GM19395 (cell line): Measurements from ENCODE around the gene MYO1D.
"Not testable (repeated sequence)": the region's sequence is repeated elsewhere in the genome, so short reads cannot be mapped to it uniquely, and the experiment has no call there.

ENCODE experiments used
- ATAC-seq: cut with Tn5 transposase; IDR thresholded peaks from one replicate; pipeline ENCODE4 v1.9.1; 2021; ENCODE audit warnings: mild to moderate bottlenecking, moderate library complexity; ENCODE audit not compliant: unreplicated experiment

Gene MYO1D

DNA sequence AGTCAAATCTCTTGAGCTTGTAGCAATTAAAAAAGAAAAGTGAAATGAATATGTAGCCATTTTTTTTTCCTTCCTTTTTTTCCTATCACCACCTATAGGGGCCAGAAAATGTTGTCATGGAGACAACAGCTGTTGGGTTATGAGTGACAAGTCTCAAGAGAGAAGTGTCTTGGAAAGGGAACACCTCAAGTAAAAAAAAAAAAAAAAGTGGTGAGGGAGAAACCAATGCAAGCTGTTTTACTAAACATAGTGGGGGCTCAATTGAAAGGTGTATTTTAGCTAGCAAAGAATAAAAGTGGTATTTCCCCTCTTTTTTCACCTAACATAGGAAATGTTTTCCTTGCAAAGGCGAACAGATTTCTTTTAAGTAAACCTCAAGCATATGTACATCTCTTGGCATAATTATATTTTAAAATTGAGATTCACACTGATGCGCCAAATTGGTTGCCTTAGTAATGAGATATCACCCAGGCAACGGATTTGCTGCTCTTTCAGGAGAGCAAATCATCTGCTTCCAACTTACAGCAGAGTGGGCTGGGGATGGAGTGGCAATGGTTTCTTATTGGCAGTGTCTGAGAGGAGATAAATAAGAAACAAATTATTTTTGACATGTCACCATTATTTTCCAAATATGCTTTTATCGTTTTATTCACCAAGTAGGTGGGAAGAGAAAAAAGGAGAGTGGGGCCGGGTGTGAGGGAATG lies 183.6 kb downstream of the MYO1D start:
- ATAC-seq: no peak

- ATAC-seq: no peak
Observed at GRCh38 chr17:32692179-32692578, 184.7 kb downstream of the MYO1D start.

GRCh38 chr17:32689348-32689747 lies 187.6 kb downstream of the MYO1D start:
- no peak for ATAC-seq

GRCh38 chr17:32688221-32688620 lies 188.7 kb downstream of the MYO1D start:
- no peak for ATAC-seq

- no peak for ATAC-seq
Observed at GRCh38 chr17:32684087-32684958, 192.6 kb downstream of the MYO1D start.

DNA sequence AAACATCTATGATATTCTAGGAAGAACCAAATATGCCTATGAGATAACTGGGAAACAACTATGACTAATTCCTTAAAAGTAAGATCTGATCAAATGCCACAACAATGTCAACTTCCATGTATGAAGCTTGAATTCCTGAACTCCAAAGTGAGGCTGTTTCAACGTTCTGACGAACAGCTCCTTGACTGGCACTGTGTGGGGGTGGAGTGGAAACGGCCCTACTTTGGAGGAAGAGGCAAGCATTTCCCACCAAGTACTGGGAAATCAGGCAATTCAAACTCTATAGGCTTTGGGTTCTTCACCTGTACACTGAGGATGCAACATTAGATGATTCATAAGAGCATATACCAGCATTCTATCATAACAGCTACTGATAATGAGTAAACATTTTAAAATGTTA lies 203.0 kb downstream of the MYO1D start:
- ATAC-seq: no peak

DNA sequence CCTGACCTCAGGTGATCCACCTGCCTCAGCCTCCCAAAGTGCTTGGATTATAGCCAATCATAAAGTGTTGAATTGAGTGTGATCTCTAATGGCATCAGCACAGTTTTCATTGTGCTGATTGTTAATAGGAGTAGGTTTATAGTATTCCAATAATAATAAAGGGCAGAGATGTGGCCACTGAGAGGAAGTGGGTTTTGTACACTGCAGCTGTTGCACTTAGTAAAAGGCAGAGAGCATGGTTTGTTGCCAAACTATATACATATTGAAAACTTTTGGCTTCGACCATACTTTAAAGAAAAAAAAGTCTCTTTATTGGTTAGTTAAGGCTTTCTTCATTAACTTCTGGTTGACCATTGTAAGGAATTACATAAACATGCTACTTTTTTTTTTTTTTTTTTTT lies 204.2 kb downstream of the MYO1D start:
- ATAC-seq: no peak

- no peak for ATAC-seq
Observed at GRCh38 chr17:32671896-32672295, 205.0 kb downstream of the MYO1D start.

GRCh38 chr17:32664936-32665583 lies 211.9 kb downstream of the MYO1D start:
- no peak for ATAC-seq

- ATAC-seq: no peak
Observed at GRCh38 chr17:32660496-32660985, 216.4 kb downstream of the MYO1D start.

- ATAC-seq: no peak
Observed at GRCh38 chr17:32659419-32659842, 217.5 kb downstream of the MYO1D start.

- ATAC-seq: no peak
Observed at GRCh38 chr17:32658470-32659418, 218.2 kb downstream of the MYO1D start.

DNA sequence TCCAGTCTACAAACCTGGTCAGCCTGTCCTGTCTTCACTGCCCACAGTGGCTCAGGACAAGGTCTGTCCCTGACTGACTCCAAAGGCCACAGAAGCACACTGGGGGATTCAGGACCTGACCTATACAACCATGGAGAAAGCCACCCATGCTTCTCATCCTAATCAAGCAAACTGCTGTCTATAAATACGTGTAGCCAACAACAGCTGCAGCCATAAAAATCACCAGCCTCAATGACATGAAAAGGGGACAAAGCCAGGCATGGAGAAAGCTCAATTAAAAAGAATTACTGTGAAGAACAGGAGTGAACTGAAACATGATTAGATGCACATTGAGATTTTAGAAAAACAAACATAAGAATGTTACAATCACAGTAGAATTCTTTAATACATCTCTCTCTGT lies 220.0 kb downstream of the MYO1D start:
- no peak for ATAC-seq

- ATAC-seq: no peak
Observed at GRCh38 chr17:32654324-32654723, 222.6 kb downstream of the MYO1D start.

GRCh38 chr17:32651084-32651483 lies 225.8 kb downstream of the MYO1D start:
- ATAC-seq: no peak

- ATAC-seq: no peak
Observed at GRCh38 chr17:32648450-32648849, 228.5 kb downstream of the MYO1D start.

GRCh38 chr17:32646941-32647340 lies 230.0 kb downstream of the MYO1D start:
- ATAC-seq: no peak

- ATAC-seq: not testable (repeated sequence)
Observed at GRCh38 chr17:32641514-32641913, 235.4 kb downstream of the MYO1D start.

- no peak for ATAC-seq
Observed at GRCh38 chr17:32636598-32637218, 240.2 kb downstream of the MYO1D start.

DNA sequence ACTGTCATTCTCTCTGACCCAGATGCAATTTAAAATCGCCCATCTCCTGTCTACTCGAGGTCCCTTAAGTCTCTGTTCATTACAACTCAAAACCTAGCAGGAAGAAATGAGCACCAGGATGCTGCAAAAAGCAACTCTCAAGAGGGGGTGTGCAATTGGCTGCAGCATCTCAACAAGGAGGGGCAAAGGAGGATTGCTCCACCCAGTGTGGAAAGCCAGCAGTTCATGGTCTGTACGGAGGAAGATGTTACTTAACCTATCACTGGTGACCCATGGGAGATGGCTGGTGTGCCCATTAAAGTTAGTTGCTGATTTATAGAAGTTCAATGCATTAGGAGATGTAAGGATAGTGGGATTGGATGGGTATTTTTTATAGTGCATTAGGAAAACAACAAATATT lies 242.8 kb downstream of the MYO1D start:
- no peak for ATAC-seq
